Measurements from ENCODE around the gene PCNX1.

Gene PCNX1

GRCh38 chr14:71119075-71119474 lies 211.8 kb downstream of the PCNX1 start:
- H3K23ac ChIP-seq (ENCODE audit: low read length in 2 of 2): no peak overlapping the region
- H3K14ac ChIP-seq (ENCODE audit: low read length in 2 of 2): no peak overlapping the region
- peak overlapping the region; percentile 85 for H3K27ac ChIP-seq (ENCODE audit: low read length, poor library complexity, severe bottlenecking)
- H3K4me1 ChIP-seq (ENCODE audit: control insufficient read depth, insufficient read depth, low read depth, low read length): peaks cover 8% of the 10 kb centered on the region
- no peaks in the 10 kb centered on the region for H3K9me3 ChIP-seq (ENCODE audit: control insufficient read depth, low read length)
- 100% methylated on average over 1 of the region's 1 CpG for WGBS
- peak overlapping the region; percentile 28 to 83 for H3K18ac ChIP-seq (ENCODE audit: low read depth in 1 of 2, low read length in 2 of 2)
- H4K8ac ChIP-seq (ENCODE audit: low read length): peak overlapping the region; percentile 41
- H3K4me2 ChIP-seq (ENCODE audit: low read length, poor library complexity, severe bottlenecking): no peak overlapping the region
- H2BK5ac ChIP-seq (ENCODE audit: low read depth, low read length, poor library complexity, severe bottlenecking): no peak overlapping the region
- peak; percentile 47 for DNase-seq
- H3K79me1 ChIP-seq (replicated peaks; ENCODE audit: low read length, poor library complexity, severe bottlenecking): peaks cover 4% of the 10 kb centered on the region
- no peaks in the 10 kb centered on the region for H3K27me3 ChIP-seq (ENCODE audit: control insufficient read depth in 1 of 2, insufficient read depth in 1 of 2, low read length in 2 of 2)
- H3K4me3 ChIP-seq (ENCODE audit: insufficient read depth in 1 of 2, low read depth in 1 of 2, low read length in 2 of 2): peak overlapping the region in 1 of 2 experiments; percentile 53
- no peak overlapping the region for H2BK15ac ChIP-seq (ENCODE audit: low read depth, poor library complexity, severe bottlenecking)
- no peak overlapping the region for H2AFZ ChIP-seq (ENCODE audit: low read depth, low read length)
- peak overlapping the region; percentile 48 for H3K9ac ChIP-seq (ENCODE audit: low read length)
- no peak overlapping the region for H3K4ac ChIP-seq (ENCODE audit: low read depth in 1 of 2, low read length in 2 of 2)
- peak overlapping the region; percentile 39 for H4K91ac ChIP-seq (ENCODE audit: low read length)
- peaks cover 7 to 19% of the 10 kb centered on the region in 2 experiments for H3K36me3 ChIP-seq (ENCODE audit: control insufficient read depth in 1 of 2, insufficient read depth in 2 of 2, low read depth in 1 of 2, low read length in 2 of 2)
- peak overlapping the region; percentile 1 to 39 for H2BK12ac ChIP-seq (ENCODE audit: low read length in 2 of 2)
- H2AK5ac ChIP-seq (ENCODE audit: low read length, severe bottlenecking): peak overlapping the region; percentile 93
- no peak overlapping the region for H2BK120ac ChIP-seq (ENCODE audit: low read depth, low read length)

- Histone ChIP-seq H3K27me3 (ENCODE audit: control insufficient read depth in 1 of 2, insufficient read depth in 1 of 2, low read length in 2 of 2) (no peaks in the 10 kb centered on the region), H3K4ac (ENCODE audit: low read depth in 1 of 2, low read length in 2 of 2) (no peak overlapping the region), H3K36me3 (ENCODE audit: control insufficient read depth in 1 of 2, insufficient read depth in 2 of 2, low read depth in 1 of 2, low read length in 2 of 2) (peaks cover 7 to 13% of the 10 kb centered on the region in 2 experiments), H3K18ac (ENCODE audit: low read depth in 1 of 2, low read length in 2 of 2) (no peak overlapping the region), H3K23ac (ENCODE audit: low read length in 2 of 2) (no peak overlapping the region), H3K4me2 (ENCODE audit: low read length, poor library complexity, severe bottlenecking) (no peak overlapping the region), H3K14ac (ENCODE audit: low read length in 2 of 2) (no peak overlapping the region), H4K8ac (ENCODE audit: low read length) (no peak overlapping the region), H3K4me1 (ENCODE audit: control insufficient read depth, insufficient read depth, low read depth, low read length) (peaks cover 8% of the 10 kb centered on the region), H3K79me1 (replicated peaks; ENCODE audit: low read length, poor library complexity, severe bottlenecking) (peaks cover 4% of the 10 kb centered on the region), H3K9me3 (ENCODE audit: control insufficient read depth, low read length) (no peaks in the 10 kb centered on the region), H2BK120ac (ENCODE audit: low read depth, low read length) (no peak overlapping the region), H3K9ac (ENCODE audit: low read length) (peak overlapping the region; percentile 16), H2BK5ac (ENCODE audit: low read depth, low read length, poor library complexity, severe bottlenecking) (no peak overlapping the region), H4K91ac (ENCODE audit: low read length) (no peak overlapping the region), H2BK12ac (ENCODE audit: low read length in 2 of 2) (no peak overlapping the region), H2AK5ac (ENCODE audit: low read length, severe bottlenecking) (no peak overlapping the region), H2BK15ac (ENCODE audit: low read depth, poor library complexity, severe bottlenecking) (no peak overlapping the region), H3K4me3 (ENCODE audit: insufficient read depth in 1 of 2, low read depth in 1 of 2, low read length in 2 of 2) (no peak overlapping the region), H2AFZ (ENCODE audit: low read depth, low read length) (no peak overlapping the region), H3K27ac (ENCODE audit: low read length, poor library complexity, severe bottlenecking) (no peak overlapping the region)
- WGBS: 100% methylated on average over 1 of the region's 1 CpG
- DNase-seq: no peak
These were observed 212.6 kb downstream of the PCNX1 start for GRCh38 chr14:71119832-71120231.

GRCh38 chr14:71121001-71121400 lies 213.7 kb downstream of the PCNX1 start:
- H4K91ac ChIP-seq (ENCODE audit: low read length): no peak overlapping the region
- H2AFZ ChIP-seq (ENCODE audit: low read depth, low read length): no peak overlapping the region
- peaks cover 4% of the 10 kb centered on the region for H3K79me1 ChIP-seq (replicated peaks; ENCODE audit: low read length, poor library complexity, severe bottlenecking)
- peaks cover 8% of the 10 kb centered on the region for H3K4me1 ChIP-seq (ENCODE audit: control insufficient read depth, insufficient read depth, low read depth, low read length)
- no peak overlapping the region for H2AK5ac ChIP-seq (ENCODE audit: low read length, severe bottlenecking)
- no peak for DNase-seq
- no peak overlapping the region for H2BK15ac ChIP-seq (ENCODE audit: low read depth, poor library complexity, severe bottlenecking)
- H3K14ac ChIP-seq (ENCODE audit: low read length in 2 of 2): no peak overlapping the region
- H2BK120ac ChIP-seq (ENCODE audit: low read depth, low read length): no peak overlapping the region
- H3K9ac ChIP-seq (ENCODE audit: low read length): no peak overlapping the region
- no peak overlapping the region for H3K27ac ChIP-seq (ENCODE audit: low read length, poor library complexity, severe bottlenecking)
- H3K4me3 ChIP-seq (ENCODE audit: insufficient read depth in 1 of 2, low read depth in 1 of 2, low read length in 2 of 2): no peak overlapping the region
- H2BK5ac ChIP-seq (ENCODE audit: low read depth, low read length, poor library complexity, severe bottlenecking): no peak overlapping the region
- peaks cover 2 to 7% of the 10 kb centered on the region in 2 experiments for H3K36me3 ChIP-seq (ENCODE audit: control insufficient read depth in 1 of 2, insufficient read depth in 2 of 2, low read depth in 1 of 2, low read length in 2 of 2)
- no peak overlapping the region for H3K4me2 ChIP-seq (ENCODE audit: low read length, poor library complexity, severe bottlenecking)
- no peak overlapping the region for H3K4ac ChIP-seq (ENCODE audit: low read depth in 1 of 2, low read length in 2 of 2)
- H3K23ac ChIP-seq (ENCODE audit: low read length in 2 of 2): no peak overlapping the region
- no peak overlapping the region for H3K18ac ChIP-seq (ENCODE audit: low read depth in 1 of 2, low read length in 2 of 2)
- H3K27me3 ChIP-seq (ENCODE audit: control insufficient read depth in 1 of 2, insufficient read depth in 1 of 2, low read length in 2 of 2): no peaks in the 10 kb centered on the region
- H3K9me3 ChIP-seq (ENCODE audit: control insufficient read depth, low read length): no peaks in the 10 kb centered on the region
- whole genome bisulfite sequencing: 100% methylated on average over 1 of the region's 1 CpG
- H4K8ac ChIP-seq (ENCODE audit: low read length): no peak overlapping the region
- no peak overlapping the region for H2BK12ac ChIP-seq (ENCODE audit: low read length in 2 of 2)

- no peaks in the 10 kb centered on the region for H3K27me3 ChIP-seq (ENCODE audit: control insufficient read depth in 1 of 2, insufficient read depth in 1 of 2, low read length in 2 of 2)
- WGBS: 92% methylated on average over 4 of the region's 5 CpGs
These were observed 214.5 kb downstream of the PCNX1 start for GRCh38 chr14:71121711-71122110.

More at GRCh38 chr14:71121711-71122110, 214.5 kb downstream of the PCNX1 start:
- no peak overlapping the region for H3K9ac ChIP-seq (ENCODE audit: low read length)
- no peak overlapping the region for H2AFZ ChIP-seq (ENCODE audit: low read depth, low read length)
- H3K18ac ChIP-seq (ENCODE audit: low read depth in 1 of 2, low read length in 2 of 2): no peak overlapping the region
- no peak overlapping the region for H4K91ac ChIP-seq (ENCODE audit: low read length)
- no peak overlapping the region for H3K23ac ChIP-seq (ENCODE audit: low read length in 2 of 2)
- H3K4me3 ChIP-seq (ENCODE audit: insufficient read depth in 1 of 2, low read depth in 1 of 2, low read length in 2 of 2): no peak overlapping the region
- H2BK15ac ChIP-seq (ENCODE audit: low read depth, poor library complexity, severe bottlenecking): no peak overlapping the region
- peaks cover 0 to 7% of the 10 kb centered on the region in 2 experiments for H3K36me3 ChIP-seq (ENCODE audit: control insufficient read depth in 1 of 2, insufficient read depth in 2 of 2, low read depth in 1 of 2, low read length in 2 of 2)
- H2BK5ac ChIP-seq (ENCODE audit: low read depth, low read length, poor library complexity, severe bottlenecking): no peak overlapping the region
- H3K4me2 ChIP-seq (ENCODE audit: low read length, poor library complexity, severe bottlenecking): no peak overlapping the region
- H3K14ac ChIP-seq (ENCODE audit: low read length in 2 of 2): no peak overlapping the region
- no peaks in the 10 kb centered on the region for H3K9me3 ChIP-seq (ENCODE audit: control insufficient read depth, low read length)
- no peak overlapping the region for H2BK12ac ChIP-seq (ENCODE audit: low read length in 2 of 2)
- H2BK120ac ChIP-seq (ENCODE audit: low read depth, low read length): no peak overlapping the region
- no peak for DNase-seq
- H3K27ac ChIP-seq (ENCODE audit: low read length, poor library complexity, severe bottlenecking): no peak overlapping the region
- H3K4me1 ChIP-seq (ENCODE audit: control insufficient read depth, insufficient read depth, low read depth, low read length): peaks cover 6% of the 10 kb centered on the region
- H2AK5ac ChIP-seq (ENCODE audit: low read length, severe bottlenecking): no peak overlapping the region
- peaks cover 4% of the 10 kb centered on the region for H3K79me1 ChIP-seq (replicated peaks; ENCODE audit: low read length, poor library complexity, severe bottlenecking)
- no peak overlapping the region for H4K8ac ChIP-seq (ENCODE audit: low read length)
- no peak overlapping the region for H3K4ac ChIP-seq (ENCODE audit: low read depth in 1 of 2, low read length in 2 of 2)

Measured in mesenchymal stem cell (in vitro differentiated cells and primary cell).